Kidney epithelial cell (primary cell): ENCODE measurements around the gene ZDHHC24. TPM values are rescaled to one million over a fixed set of nuclear protein-coding genes. Genes with fewer than 3 reads are reported as not detected.

Source experiments
- DNase-seq: peaks from one replicate; pipeline ENCODE4 v3.0.0-alpha.2; 2010; ENCODE audit warnings: low read depth
- H3K27me3 ChIP-seq: 2 replicates; pipeline ENCODE4 v1.6.0; 2011; ENCODE audit warnings: low read length; ENCODE audit not compliant: control insufficient read depth, insufficient read depth
- H3K36me3 ChIP-seq: 2 replicates; pipeline ENCODE4 v1.5.1; 2011; ENCODE audit warnings: low read length; ENCODE audit not compliant: control insufficient read depth, insufficient read depth
- H3K4me3 ChIP-seq: 2 replicates; pipeline ENCODE4 v1.5.1; 2011; ENCODE audit warnings: low read depth, mild to moderate bottlenecking, control low read depth, low read length
- total RNA-seq: library from RNA; depleted of rRNA; stranded (reverse); fragments of >200 nt; gene quantifications from 2 replicates; pipeline ENCODE4 v1.2.3, GENCODE V29; 2015
- TF ChIP-seq, protein P1 (sequence below): IDR thresholded peaks from 2 replicates; pipeline ENCODE4 v1.5.1; 2011; ENCODE audit warnings: mild to moderate bottlenecking, moderate library complexity, low read length, control low read depth, inconsistent platforms; ENCODE audit not compliant: insufficient read depth, poor library complexity, severe bottlenecking

ZDHHC24 gene
- total RNA-seq, 1 donor from 2014 or later, result 22.0 TPM

DNA sequence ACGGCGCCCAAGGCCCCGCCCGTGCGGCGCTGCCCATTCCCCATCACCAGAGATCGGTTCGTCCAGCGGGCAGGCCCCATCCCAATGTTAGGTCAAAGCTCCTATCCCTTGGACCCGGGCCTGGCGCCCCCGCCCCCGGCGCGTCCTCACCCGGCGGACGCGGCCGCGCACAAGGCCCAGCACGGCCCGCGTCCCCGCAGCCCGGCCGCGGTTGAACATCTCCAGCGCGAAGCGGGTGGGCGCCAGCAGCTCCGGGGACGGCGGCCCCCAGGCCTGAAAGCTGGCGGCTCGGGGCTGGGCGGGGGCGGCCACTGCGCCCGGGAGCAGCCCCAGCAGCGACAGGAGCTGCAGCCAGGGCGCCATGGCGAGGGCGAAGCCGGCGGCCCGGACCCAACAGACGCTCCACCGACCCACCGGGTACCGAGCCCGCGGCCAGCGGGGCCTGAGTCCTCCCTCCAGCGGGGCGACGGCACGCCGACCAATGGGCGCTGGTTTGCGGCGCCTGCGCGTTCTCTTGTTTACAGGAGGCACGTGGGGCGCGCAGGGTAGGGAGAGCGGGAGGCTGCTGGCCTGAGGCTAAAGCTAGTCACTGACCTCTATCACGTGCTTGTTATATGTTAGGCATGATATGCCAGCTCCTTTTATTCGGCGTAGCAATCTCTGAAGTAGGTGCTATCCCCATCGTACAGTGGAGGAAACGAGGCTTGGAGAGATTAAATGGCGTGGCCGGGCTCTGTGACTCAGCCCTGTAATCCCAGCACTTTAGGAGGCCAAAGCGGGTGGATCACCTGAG is 22.5 kb upstream of the ZDHHC24 start, which contains the start of gene CTSF:
TSS of gene CTSF (minus strand) at position 483 of the 793 bp plus-strand sequence. CDS start at position 363, 120 bp downstream.
- DNase-seq, result no peak
- H3K27me3 ChIP-seq, result peaks cover 8% of the 10 kb centered on the region
- H3K36me3 ChIP-seq, result no peaks in the 10 kb centered on the region
- H3K4me3 ChIP-seq, result peak within 1 kb of the TSS; percentile 38
- TF ChIP-seq, protein P1, sequence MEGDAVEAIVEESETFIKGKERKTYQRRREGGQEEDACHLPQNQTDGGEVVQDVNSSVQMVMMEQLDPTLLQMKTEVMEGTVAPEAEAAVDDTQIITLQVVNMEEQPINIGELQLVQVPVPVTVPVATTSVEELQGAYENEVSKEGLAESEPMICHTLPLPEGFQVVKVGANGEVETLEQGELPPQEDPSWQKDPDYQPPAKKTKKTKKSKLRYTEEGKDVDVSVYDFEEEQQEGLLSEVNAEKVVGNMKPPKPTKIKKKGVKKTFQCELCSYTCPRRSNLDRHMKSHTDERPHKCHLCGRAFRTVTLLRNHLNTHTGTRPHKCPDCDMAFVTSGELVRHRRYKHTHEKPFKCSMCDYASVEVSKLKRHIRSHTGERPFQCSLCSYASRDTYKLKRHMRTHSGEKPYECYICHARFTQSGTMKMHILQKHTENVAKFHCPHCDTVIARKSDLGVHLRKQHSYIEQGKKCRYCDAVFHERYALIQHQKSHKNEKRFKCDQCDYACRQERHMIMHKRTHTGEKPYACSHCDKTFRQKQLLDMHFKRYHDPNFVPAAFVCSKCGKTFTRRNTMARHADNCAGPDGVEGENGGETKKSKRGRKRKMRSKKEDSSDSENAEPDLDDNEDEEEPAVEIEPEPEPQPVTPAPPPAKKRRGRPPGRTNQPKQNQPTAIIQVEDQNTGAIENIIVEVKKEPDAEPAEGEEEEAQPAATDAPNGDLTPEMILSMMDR, result no peak

DNA sequence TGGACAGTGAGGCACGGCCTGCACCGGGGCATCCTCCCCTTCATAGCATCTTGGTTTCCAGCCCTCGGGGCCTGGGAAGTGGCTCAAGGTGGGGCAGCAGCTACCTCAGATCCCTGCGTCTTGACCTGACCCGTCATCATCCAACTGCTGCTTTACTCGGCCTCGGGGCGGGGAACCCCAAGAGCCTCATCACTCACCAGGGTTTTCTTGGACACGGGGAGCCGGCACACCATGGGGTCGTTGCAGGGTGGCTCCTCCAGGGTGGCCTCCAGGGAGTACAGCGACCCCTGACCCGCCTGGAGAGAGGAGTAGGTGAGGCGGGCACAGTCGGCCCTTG is 21.9 kb upstream of the ZDHHC24 start:
- peak overlapping the region; percentile 38 for H3K4me3 ChIP-seq

DNA sequence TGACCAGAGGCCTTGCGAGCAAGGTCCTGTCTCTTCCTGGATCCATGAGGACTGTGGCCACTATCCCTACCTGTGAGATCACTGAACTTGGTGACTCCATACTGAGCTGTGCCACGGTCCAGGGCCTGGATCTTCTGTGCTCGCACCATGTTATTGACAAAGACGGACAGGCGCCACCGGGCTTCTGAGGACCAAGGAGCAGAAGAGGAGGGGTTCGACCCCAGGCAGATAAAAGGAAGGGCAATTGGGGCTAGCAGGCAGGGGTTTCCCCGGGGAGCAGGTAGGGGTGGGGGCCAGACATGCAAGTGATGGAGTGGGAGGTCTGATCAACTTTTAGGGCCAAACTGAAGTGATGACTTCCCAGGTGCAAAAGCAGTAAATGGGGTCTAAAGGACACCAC is 20.4 kb upstream of the ZDHHC24 start:
- no peak for DNase-seq
- peaks cover 8% of the 10 kb centered on the region for H3K27me3 ChIP-seq
- no peaks in the 10 kb centered on the region for H3K36me3 ChIP-seq
- no peak overlapping the region for H3K4me3 ChIP-seq
- TF ChIP-seq, protein P1, result no peak

More for the DNA sequence above, 21.9 kb upstream of the ZDHHC24 start:
- Histone ChIP-seq H3K36me3 (no peaks in the 10 kb centered on the region), H3K27me3 (peaks cover 8% of the 10 kb centered on the region)
- DNase-seq, result no peak
- TF ChIP-seq, protein P1, result no peak

DNA sequence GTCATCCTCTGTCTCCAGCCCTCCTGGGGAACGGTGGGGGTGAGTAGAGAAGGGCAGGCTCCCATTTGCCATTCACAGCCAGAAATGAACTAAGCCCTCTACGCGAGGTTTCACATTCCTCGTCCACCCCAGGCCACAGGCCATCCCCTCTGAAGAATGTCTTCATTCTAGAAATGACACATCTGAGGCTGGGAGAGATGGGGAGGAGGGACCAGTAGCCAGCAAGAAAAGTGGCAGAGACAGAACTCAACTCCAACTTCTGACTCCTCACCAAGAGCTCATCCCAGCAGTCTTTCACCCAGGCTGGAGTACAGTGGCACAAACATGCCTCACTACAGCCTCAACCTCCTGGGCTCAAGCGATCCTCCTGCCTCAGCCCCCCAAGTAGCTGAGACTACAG is 19.1 kb upstream of the ZDHHC24 start:
- peaks cover 13% of the 10 kb centered on the region for H3K27me3 ChIP-seq
- TF ChIP-seq, protein P1, result no peak
- no peak for DNase-seq
- H3K4me3 ChIP-seq, result no peak overlapping the region
- no peaks in the 10 kb centered on the region for H3K36me3 ChIP-seq

DNA sequence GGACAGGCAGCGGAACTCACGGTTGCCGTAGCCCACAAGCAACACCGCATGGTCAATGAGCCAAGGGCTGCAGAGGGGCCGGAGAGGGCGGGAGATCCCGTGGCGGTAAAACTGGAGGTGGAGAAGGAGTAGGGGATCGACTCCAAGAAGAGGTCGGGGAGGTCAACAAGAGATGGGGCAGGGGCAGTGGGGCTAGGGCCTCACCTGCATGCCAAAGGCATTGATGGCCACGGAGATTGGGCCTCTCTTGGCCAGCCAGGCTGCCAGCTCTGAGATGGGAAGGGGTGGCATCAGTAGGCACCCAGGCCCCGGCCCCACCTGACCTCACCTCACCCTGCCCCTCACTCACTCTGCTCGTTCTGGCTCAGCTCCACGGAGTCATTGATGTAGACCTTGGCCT is 18.7 kb upstream of the ZDHHC24 start:
- Histone ChIP-seq H3K27me3 (peaks cover 16% of the 10 kb centered on the region), H3K4me3 (no peak overlapping the region), H3K36me3 (no peaks in the 10 kb centered on the region)
- DNase-seq, result no peak
- TF ChIP-seq, protein P1, result no peak

DNA sequence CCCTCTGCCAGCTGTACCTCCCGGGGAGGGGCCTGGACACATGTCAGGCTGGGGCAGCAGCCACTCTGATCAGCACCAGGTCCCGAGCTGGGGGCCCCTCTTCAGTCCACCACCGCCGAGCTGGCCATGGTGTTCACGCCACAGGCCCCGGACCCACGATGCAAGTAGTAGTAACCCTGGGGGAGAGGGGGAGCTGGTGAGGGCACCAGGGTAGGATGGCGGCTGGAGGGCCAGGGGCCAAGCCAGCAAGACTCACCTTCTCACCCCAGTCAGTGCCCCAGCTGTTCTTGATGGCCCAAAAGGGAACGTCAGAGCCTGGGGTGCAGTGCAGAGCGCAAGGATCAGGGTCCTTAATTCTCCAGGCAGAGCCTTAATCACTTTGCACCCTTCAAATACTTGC is 18.0 kb upstream of the ZDHHC24 start:
- H3K36me3 ChIP-seq, result no peaks in the 10 kb centered on the region
- H3K27me3 ChIP-seq, result peaks cover 22% of the 10 kb centered on the region
- no peak for DNase-seq
- TF ChIP-seq, protein P1, result no peak
- no peak overlapping the region for H3K4me3 ChIP-seq
